Uterus (tissue), 2 donors: ENCODE measurements around the gene SMCO2.

Source experiments
- CTCF ChIP-seq, 4 experiments: fragments of 200-600 bp in 2 of 4; fragments of 450-650 bp in 2 of 4; sonication (generic) in 2 of 4; IDR thresholded peaks; one replicate each; pipeline ENCODE4 v1.5.1; 2016 to 2019; ENCODE audit warnings: antibody characterized with exemption in 4 of 4, mild to moderate bottlenecking in 2 of 4, moderate library complexity in 1 of 4
- POLR2A ChIP-seq, 2 donors: fragments of 450-650 bp; IDR thresholded peaks; one replicate each; pipeline ENCODE4 v1.6.1; 2016; ENCODE audit warnings: antibody characterized with exemption in 2 of 2, mild to moderate bottlenecking in 1 of 2, moderate library complexity in 1 of 2

DNA sequence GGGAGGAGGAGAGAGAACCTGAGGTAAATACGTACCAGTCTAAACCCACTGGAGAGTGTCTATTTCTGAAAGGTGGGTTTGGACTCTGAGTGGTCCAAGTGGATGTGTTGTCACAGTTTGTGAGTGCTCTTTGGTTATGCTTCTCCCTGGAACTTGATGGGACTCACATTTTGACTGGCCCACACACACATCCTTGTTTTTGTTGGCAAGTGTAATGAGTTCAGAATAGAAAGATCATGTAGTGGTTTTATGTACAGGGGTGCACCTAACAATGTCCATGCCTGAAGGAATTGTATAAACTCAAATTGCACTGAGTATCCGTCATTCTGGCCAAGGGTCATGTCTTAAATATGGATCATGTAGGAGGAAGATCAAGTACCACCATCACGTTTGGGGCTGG lies 82.3 kb downstream of the SMCO2 start:
- no peak for TF ChIP-seq CTCF (IDR thresholded peaks at IDR 0.05)
- TF ChIP-seq POLR2A (IDR thresholded peaks at IDR 0.05): no peak
